WTC11 (cell line): ENCODE data around the gene DAPK3. TPM values are rescaled to one million over a fixed set of nuclear protein-coding genes. Genes with fewer than 3 reads are reported as not detected.

Source experiments
- ATF2 ChIP-seq: sonication (generic); formaldehyde crosslinking; IDR thresholded peaks from 2 replicates; pipeline ENCODE4 v1.8.1; 2022; ENCODE audit warnings: low read depth, missing genetic modification reagents, borderline replicate concordance
- CDX4 ChIP-seq: fragments of 250-450 bp; sonication (Bioruptor Pico); IDR thresholded peaks from 2 replicates; pipeline ENCODE4 v1.9.0; 2021; ENCODE audit warnings: moderate library complexity, mild to moderate bottlenecking, inconsistent platforms, borderline replicate concordance
- CREM ChIP-seq: sonication (generic); formaldehyde crosslinking; IDR thresholded peaks from 2 replicates; pipeline ENCODE4 v1.8.1; 2022; ENCODE audit warnings: mild to moderate bottlenecking, missing genetic modification reagents, moderate library complexity
- ELF4 ChIP-seq: sonication (generic); formaldehyde crosslinking; IDR thresholded peaks from 2 replicates; pipeline ENCODE4 v1.8.1; 2022; ENCODE audit warnings: low read depth, mild to moderate bottlenecking, moderate library complexity, missing genetic modification reagents
- ERG ChIP-seq: fragments of 250-450 bp; sonication (Bioruptor Pico); IDR thresholded peaks from 2 replicates; pipeline ENCODE4 v1.8.0; 2021; ENCODE audit warnings: mild to moderate bottlenecking
- FOXP4 ChIP-seq: sonication (generic); formaldehyde crosslinking; IDR thresholded peaks from 2 replicates; pipeline ENCODE4 v1.8.0; 2022; ENCODE audit warnings: mild to moderate bottlenecking, missing genetic modification reagents
- GABPB1 ChIP-seq: sonication (generic); formaldehyde crosslinking; IDR thresholded peaks from 2 replicates; pipeline ENCODE4 v1.8.1; 2023; ENCODE audit warnings: mild to moderate bottlenecking, missing genetic modification reagents
- GTF2I ChIP-seq: fragments of 250-450 bp; sonication (Bioruptor Pico); conservative IDR thresholded peaks from 2 replicates; pipeline ENCODE4 v1.4.0; 2021; ENCODE audit warnings: mild to moderate bottlenecking
- IRF1 ChIP-seq: sonication (generic); formaldehyde crosslinking; IDR thresholded peaks from 2 replicates; pipeline ENCODE4 v1.8.0; 2023; ENCODE audit warnings: missing genetic modification reagents
- PRDM15 ChIP-seq: sonication (generic); formaldehyde crosslinking; IDR thresholded peaks from 2 replicates; pipeline ENCODE4 v1.8.0; 2022; ENCODE audit warnings: missing genetic modification reagents
- PRRX2 ChIP-seq: fragments of 250-450 bp; sonication (Bioruptor Pico); IDR thresholded peaks from 2 replicates; pipeline ENCODE4 v1.8.0; 2021; ENCODE audit warnings: mild to moderate bottlenecking
- RORB ChIP-seq: fragments of 250-450 bp; sonication (Bioruptor Pico); IDR thresholded peaks from 2 replicates; pipeline ENCODE4 v1.9.0; 2021; ENCODE audit warnings: mild to moderate bottlenecking
- SOX15 ChIP-seq: fragments of 250-450 bp; sonication (Bioruptor Pico); IDR thresholded peaks from 2 replicates; pipeline ENCODE4 v1.9.0; 2021; ENCODE audit warnings: mild to moderate bottlenecking
- STAT6 ChIP-seq: sonication (generic); formaldehyde crosslinking; conservative IDR thresholded peaks from 2 replicates; pipeline ENCODE4 v1.8.1; 2023; ENCODE audit warnings: mild to moderate bottlenecking, low read depth, missing genetic modification reagents, moderate library complexity
- USF1 ChIP-seq: sonication (generic); formaldehyde crosslinking; IDR thresholded peaks from 2 replicates; pipeline ENCODE4 v1.8.0; 2022; ENCODE audit warnings: mild to moderate bottlenecking, missing genetic modification reagents
- ZNF263 ChIP-seq: sonication (generic); formaldehyde crosslinking; IDR thresholded peaks from 2 replicates; pipeline ENCODE4 v1.8.1; 2022; ENCODE audit warnings: low read depth, mild to moderate bottlenecking, moderate library complexity, missing genetic modification reagents
- ZNF532 ChIP-seq: fragments of 250-450 bp; sonication (Bioruptor Pico); IDR thresholded peaks from 2 replicates; pipeline ENCODE4 v1.9.0; 2021; ENCODE audit warnings: mild to moderate bottlenecking, borderline replicate concordance
- ZNF671 ChIP-seq: fragments of 250-450 bp; sonication (Bioruptor Pico); IDR thresholded peaks from 2 replicates; pipeline ENCODE4 v1.8.0; 2021; ENCODE audit warnings: mild to moderate bottlenecking
- total RNA-seq: library from RNA; stranded (reverse); gene quantifications from 3 replicates; pipeline ENCODE4 v1.2.3, GENCODE V29; 2021

Gene DAPK3
- total RNA-seq, 1 experiment from 2014 or later: 73.5 TPM

GRCh38 chr19:3970808-3971598, at the start of gene DAPK3 (continued):
- TF ChIP-seq IRF1 (CRISPR knock-in tag) (0 out of 2 replicates have a peak, but pooled peaks have one; percentile 18), PRDM15 (CRISPR knock-in tag) (no peak), GABPB1 (CRISPR knock-in tag) (peak; percentile 10; the same call in 1 of the 2 replicates), GTF2I (CRISPR knock-in tag) (no peak), ATF2 (no peak), ZNF263 (CRISPR knock-in tag) (no peak), ZNF671 (CRISPR knock-in tag) (peak; percentile 94), ZNF532 (no peak; the same call in 1 of the 2 replicates), SOX15 (CRISPR knock-in tag) (no peak), ELF4 (no peak), CDX4 (CRISPR knock-in tag) (no peak), USF1 (no peak), CREM (CRISPR knock-in tag) (peak; percentile 72), ERG (CRISPR knock-in tag) (peak; percentile 93), FOXP4 (CRISPR knock-in tag) (no peak), RORB (CRISPR knock-in tag) (no peak), STAT6 (CRISPR knock-in tag) (no peak), PRRX2 (CRISPR knock-in tag) (peak; percentile 90)
